ENCODE results near the gene PPARA.

GRCh38 chr22:46256358-46256958 lies 106.1 kb downstream of the PPARA start:
- TF ChIP-seq, protein P1, sequence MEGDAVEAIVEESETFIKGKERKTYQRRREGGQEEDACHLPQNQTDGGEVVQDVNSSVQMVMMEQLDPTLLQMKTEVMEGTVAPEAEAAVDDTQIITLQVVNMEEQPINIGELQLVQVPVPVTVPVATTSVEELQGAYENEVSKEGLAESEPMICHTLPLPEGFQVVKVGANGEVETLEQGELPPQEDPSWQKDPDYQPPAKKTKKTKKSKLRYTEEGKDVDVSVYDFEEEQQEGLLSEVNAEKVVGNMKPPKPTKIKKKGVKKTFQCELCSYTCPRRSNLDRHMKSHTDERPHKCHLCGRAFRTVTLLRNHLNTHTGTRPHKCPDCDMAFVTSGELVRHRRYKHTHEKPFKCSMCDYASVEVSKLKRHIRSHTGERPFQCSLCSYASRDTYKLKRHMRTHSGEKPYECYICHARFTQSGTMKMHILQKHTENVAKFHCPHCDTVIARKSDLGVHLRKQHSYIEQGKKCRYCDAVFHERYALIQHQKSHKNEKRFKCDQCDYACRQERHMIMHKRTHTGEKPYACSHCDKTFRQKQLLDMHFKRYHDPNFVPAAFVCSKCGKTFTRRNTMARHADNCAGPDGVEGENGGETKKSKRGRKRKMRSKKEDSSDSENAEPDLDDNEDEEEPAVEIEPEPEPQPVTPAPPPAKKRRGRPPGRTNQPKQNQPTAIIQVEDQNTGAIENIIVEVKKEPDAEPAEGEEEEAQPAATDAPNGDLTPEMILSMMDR (IDR thresholded peaks at IDR 0.05): no peak
- TF ChIP-seq EP300 (IDR thresholded peaks at IDR 0.05): no peak
- TF ChIP-seq POLR2A (IDR thresholded peaks at IDR 0.05): no peak
